ENCODE data around the gene PGR. TPM values are rescaled to one million over a fixed set of nuclear protein-coding genes. Genes with fewer than 3 reads are reported as not detected.

The PGR gene
- total RNA-seq, 1 experiment from 2014 or later, result not detected

DNA sequence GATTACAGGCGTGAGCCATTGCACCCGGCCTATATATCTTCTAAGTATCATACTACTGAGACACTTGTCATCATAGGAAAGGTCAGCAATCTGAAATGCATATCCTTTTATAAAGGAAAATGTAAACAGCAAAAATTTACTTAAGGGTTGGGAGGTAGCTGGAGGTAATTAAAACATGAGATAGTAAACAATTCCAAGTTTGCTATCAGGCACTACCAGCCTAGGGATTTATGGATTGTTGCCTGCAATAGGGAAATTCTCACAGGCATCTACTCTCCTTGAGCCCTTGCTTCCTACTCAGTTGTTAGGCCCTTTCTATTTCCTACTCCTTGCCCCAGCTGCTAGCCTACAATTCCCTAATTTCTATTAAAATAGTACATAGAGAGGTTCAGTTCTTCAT, 16.1 kb downstream of the PGR start:
- BruUV-seq (replicated peaks), result no TSS peak
- intact Hi-C loops (cut with micrococcal nuclease; ENCODE audit: unreplicated experiment), result no loop called here
- H3K4me1 ChIP-seq (replicated peaks; ENCODE audit: insufficient read depth), result no peaks in the 10 kb centered on the region
- no peaks in the 10 kb centered on the region for H3K9me2 ChIP-seq (ENCODE audit: insufficient read depth)
- no peaks in the 10 kb centered on the region for H4K20me1 ChIP-seq (ENCODE audit: insufficient read depth)
- H3K79me2 ChIP-seq (ENCODE audit: low read depth), result no peaks in the 10 kb centered on the region
- ChIA-PET POLR2A (ENCODE audit: unreplicated experiment) (no interaction called here), CTCF (no interaction called here)
- H3K27ac ChIP-seq, result no peak overlapping the region
- H2AFZ ChIP-seq, result no peak overlapping the region
- DNase-seq, result no peak
- TF ChIP-seq EZH2 (IDR thresholded peaks at IDR 0.05; ENCODE audit: low read depth), result no peak
- no peak for TF ChIP-seq CTCF (conservative IDR thresholded peaks at IDR 0.05)
- H3K9me3 ChIP-seq (ENCODE audit: insufficient read depth, low read depth), result no peaks in the 10 kb centered on the region
- H3K27me3 ChIP-seq (ENCODE audit: insufficient read depth, low read depth), result no peaks in the 10 kb centered on the region
- H3F3A ChIP-seq (ENCODE audit: insufficient read depth, low read depth), result no peaks in the 10 kb centered on the region
- no peaks in the 10 kb centered on the region for H3K36me3 ChIP-seq (ENCODE audit: low read depth)
- H3K4me3 ChIP-seq, result no peak overlapping the region
- no peak overlapping the region for H3K4me2 ChIP-seq

GRCh38 chr11:101104716-101105115, 24.9 kb downstream of the PGR start:
- H4K20me1 ChIP-seq (ENCODE audit: insufficient read depth), result no peaks in the 10 kb centered on the region
- TF ChIP-seq CTCF (conservative IDR thresholded peaks at IDR 0.05), result no peak
- no peak for TF ChIP-seq EZH2 (IDR thresholded peaks at IDR 0.05; ENCODE audit: low read depth)
- POLR2A ChIA-PET (ENCODE audit: unreplicated experiment), result no interaction called here
- no peak overlapping the region for H2AFZ ChIP-seq
- no TSS peak for BruUV-seq (replicated peaks)
- H3K27me3 ChIP-seq (ENCODE audit: insufficient read depth, low read depth), result no peaks in the 10 kb centered on the region
- H3K9me2 ChIP-seq (ENCODE audit: insufficient read depth), result no peaks in the 10 kb centered on the region
- no peak overlapping the region for H3K27ac ChIP-seq
- H3F3A ChIP-seq (ENCODE audit: insufficient read depth, low read depth), result no peaks in the 10 kb centered on the region
- H3K4me3 ChIP-seq, result no peak overlapping the region
- H3K36me3 ChIP-seq (ENCODE audit: low read depth), result no peaks in the 10 kb centered on the region
- H3K79me2 ChIP-seq (ENCODE audit: low read depth), result no peaks in the 10 kb centered on the region
- intact Hi-C loops (cut with micrococcal nuclease; ENCODE audit: unreplicated experiment), result no loop called here
- no peaks in the 10 kb centered on the region for H3K9me3 ChIP-seq (ENCODE audit: insufficient read depth, low read depth)
- no peak for DNase-seq
- no peak overlapping the region for H3K4me2 ChIP-seq
- CTCF ChIA-PET, result no interaction called here
- no peaks in the 10 kb centered on the region for H3K4me1 ChIP-seq (replicated peaks; ENCODE audit: insufficient read depth)

- no peak for DNase-seq
- H3K4me2 ChIP-seq, result no peak overlapping the region
- no peaks in the 10 kb centered on the region for H4K20me1 ChIP-seq (ENCODE audit: insufficient read depth)
- H3K4me3 ChIP-seq, result no peak overlapping the region
- no peaks in the 10 kb centered on the region for H3K36me3 ChIP-seq (ENCODE audit: low read depth)
- no peaks in the 10 kb centered on the region for H3K27me3 ChIP-seq (ENCODE audit: insufficient read depth, low read depth)
- H3K27ac ChIP-seq, result no peak overlapping the region
- BruUV-seq (replicated peaks), result no TSS peak
- H3F3A ChIP-seq (ENCODE audit: insufficient read depth, low read depth), result no peaks in the 10 kb centered on the region
- CTCF ChIA-PET, result no interaction called here
- no peak overlapping the region for H2AFZ ChIP-seq
- intact Hi-C loops (cut with micrococcal nuclease; ENCODE audit: unreplicated experiment), result no loop called here
- H3K9me3 ChIP-seq (ENCODE audit: insufficient read depth, low read depth), result no peaks in the 10 kb centered on the region
- POLR2A ChIA-PET (ENCODE audit: unreplicated experiment), result no interaction called here
- no peak for TF ChIP-seq EZH2 (IDR thresholded peaks at IDR 0.05; ENCODE audit: low read depth)
- TF ChIP-seq CTCF (conservative IDR thresholded peaks at IDR 0.05), result no peak
- no peaks in the 10 kb centered on the region for H3K79me2 ChIP-seq (ENCODE audit: low read depth)
- H3K4me1 ChIP-seq (replicated peaks; ENCODE audit: insufficient read depth), result no peaks in the 10 kb centered on the region
- H3K9me2 ChIP-seq (ENCODE audit: insufficient read depth), result no peaks in the 10 kb centered on the region
Observed at GRCh38 chr11:101103433-101103832, 26.2 kb downstream of the PGR start.

Data from PC-9 (cell line).